ENCODE measurements around the gene ASCL3.
A peak's percentile ranks its signal among the peaks of the same experiment; 100 is the strongest.
"Not testable (repeated sequence)": the region's sequence is repeated elsewhere in the genome, so short reads cannot be mapped to it uniquely, and the experiment has no call there.

Gene ASCL3

DNA sequence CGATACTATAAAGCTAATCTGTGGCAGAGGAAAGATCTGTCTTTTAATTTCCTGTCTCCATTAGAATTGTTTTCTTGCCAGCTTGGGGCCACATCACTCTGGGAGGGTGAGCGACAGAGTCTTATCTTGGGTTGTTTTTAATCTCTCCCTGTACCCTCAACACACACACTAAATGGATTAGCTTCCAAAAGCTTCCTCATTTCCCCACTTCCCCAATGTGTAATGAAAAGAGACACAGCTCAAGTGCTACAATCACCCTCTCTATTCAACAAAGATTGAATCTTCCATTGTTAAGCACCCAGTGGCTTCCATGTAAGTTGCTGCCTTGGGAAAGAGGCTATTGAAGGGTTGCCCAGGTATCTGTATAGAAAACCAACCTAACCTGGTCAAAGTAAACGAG lies 6.1 kb upstream of the ASCL3 start:
- DNase-seq (ENCODE audit: low spot score) = no peak

- no peak for DNase-seq (ENCODE audit: low spot score)
These were observed 4.6 kb upstream of the ASCL3 start for GRCh38 chr11:8947230-8947943.

- no peak for DNase-seq (ENCODE audit: low spot score)
These were observed 1.3 kb downstream of the ASCL3 start for GRCh38 chr11:8941341-8942103.

DNA sequence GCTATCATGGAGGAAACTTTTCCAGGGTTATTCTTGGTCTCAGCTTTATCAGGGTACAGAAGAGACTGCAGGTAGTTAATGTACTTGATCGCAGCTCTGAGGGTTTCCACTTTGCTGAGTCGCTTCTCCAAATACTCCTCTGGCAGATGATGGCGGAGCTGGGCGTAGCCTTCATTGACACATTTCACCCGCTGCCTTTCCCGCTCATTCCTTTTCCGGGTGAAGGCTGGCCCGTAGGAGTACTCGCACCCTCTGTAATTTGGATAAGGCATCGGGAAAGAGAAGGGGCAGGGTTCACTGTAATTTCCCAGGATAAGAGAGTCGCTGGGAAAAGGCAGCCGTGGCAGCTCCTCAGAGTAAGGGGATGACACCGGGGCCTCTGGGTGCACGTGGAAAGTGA lies 5.2 kb downstream of the ASCL3 start:
- DNase-seq (ENCODE audit: low spot score) = no peak

GRCh38 chr11:8937159-8937558 lies 5.7 kb downstream of the ASCL3 start:
- DNase-seq (ENCODE audit: low spot score) = no peak

- DNase-seq (ENCODE audit: low spot score) = not testable (repeated sequence)
These were observed 7.0 kb downstream of the ASCL3 start for GRCh38 chr11:8935789-8936188.

- no peak for DNase-seq (ENCODE audit: low spot score)
These were observed 7.9 kb downstream of the ASCL3 start for GRCh38 chr11:8934742-8935488.

DNA sequence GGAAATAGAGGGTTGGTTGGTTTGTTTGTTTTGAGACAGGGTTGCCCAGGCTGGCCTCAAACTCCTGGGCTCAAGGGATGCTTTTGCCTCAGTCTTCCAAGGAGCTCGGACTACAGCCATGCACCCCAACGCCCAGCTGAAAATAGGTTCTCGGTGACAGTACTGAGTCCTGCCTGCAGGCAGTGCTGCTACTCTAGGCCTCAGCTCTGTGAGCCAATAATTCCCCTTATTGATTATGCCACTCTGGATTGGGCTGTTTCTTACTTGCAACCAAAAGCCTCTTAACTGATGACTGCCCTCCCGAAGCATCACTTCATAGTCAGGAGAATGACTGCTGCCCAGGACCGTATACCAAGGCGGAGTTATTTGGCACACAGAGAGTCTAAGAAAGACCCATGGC lies 8.9 kb downstream of the ASCL3 start:
- DNase-seq (ENCODE audit: low spot score) = no peak

DNA sequence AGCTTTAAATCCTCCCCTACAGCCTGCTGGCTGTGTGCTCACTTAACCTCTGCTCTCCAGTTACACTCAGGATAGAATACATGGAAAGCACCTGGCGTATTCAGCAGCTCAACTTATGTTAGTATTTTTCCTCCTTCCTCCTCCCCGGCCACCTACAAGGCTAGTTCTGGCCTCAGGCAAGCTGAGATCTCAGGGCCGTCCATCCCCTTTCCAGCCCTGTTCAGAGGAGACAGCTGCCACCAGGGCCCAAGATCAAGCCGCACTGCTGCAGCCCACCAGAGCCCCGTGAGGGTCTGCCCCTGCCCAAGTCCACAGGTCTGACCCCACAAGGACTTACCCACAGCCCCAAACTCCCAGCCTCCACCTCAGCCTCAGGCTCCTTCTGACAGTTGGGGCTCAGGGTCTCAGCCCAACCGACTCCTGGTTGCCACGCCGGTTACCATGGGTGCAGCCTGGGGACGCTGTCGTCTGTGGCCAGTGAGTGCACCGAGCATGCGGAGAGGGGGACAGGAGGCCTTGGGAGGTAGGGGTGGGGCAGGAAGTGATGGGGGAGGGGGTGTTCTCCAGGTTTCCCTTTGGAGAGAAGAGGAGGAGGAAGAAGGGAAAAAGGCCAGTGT lies 10.1 kb downstream of the ASCL3 start, which contains the start of gene C11orf16:
C11orf16 (minus strand) TSS at position 384 of the 617 bp plus-strand sequence. CDS start 639 bp downstream, outside the sequence.
- DNase-seq (ENCODE audit: low spot score) = no peak

- no peak for DNase-seq (ENCODE audit: low spot score)
These were observed 12.2 kb downstream of the ASCL3 start for GRCh38 chr11:8930456-8931175.

DNA sequence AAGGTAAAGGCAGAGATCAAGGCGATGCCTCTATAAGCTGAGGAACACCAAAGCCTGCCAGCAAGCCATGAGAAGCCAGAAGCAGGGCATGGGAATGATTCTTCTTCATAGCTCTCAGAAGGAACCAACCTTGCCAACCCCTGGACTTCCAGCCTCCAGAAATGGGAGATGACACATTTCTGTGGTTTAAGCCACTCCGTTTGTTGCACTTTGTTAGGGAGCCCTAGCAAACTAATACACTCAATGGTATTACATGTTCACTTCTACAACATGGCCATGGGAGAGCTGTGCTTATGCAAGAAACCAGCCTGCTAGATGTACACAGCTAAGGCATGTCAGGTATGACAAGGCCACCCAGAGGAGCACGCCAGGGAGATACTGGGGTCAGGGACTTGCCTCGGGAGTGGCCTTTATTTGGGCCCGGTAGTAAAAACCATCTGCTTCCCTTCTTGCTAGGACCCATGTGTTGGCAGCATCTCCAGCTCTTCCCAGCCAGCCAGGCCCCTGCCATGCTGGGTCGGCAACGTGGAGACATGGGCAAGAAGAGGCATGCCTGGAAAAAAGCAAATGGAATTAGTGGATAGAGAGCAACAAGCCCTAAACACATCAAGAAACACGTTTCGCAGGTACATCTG lies 13.7 kb downstream of the ASCL3 start:
- no peak for DNase-seq (ENCODE audit: low spot score)

- no peak for DNase-seq (ENCODE audit: low spot score)
These were observed 14.6 kb downstream of the ASCL3 start for GRCh38 chr11:8928205-8928604.

DNA sequence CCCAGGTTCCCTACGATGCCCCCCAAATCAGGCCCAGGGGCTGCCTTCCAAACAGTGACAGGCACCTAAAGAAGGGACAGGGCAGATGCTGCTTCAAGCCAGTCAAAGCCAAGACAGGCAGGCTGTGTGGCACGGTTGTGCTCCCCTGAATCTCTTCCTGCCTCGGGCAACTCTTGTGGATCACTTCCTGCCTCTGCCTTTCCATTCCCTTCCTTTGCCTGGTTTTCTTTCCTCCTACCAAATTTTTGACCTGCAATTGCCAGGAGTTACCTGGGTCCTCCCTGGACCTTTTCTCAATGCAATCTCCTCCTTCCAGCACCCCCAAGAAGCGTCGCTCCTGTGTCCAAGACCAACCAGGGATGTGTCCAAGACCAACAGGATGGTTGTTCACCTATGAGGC lies 15.6 kb downstream of the ASCL3 start:
- DNase-seq (ENCODE audit: low spot score) = no peak

- DNase-seq (ENCODE audit: low spot score) = no peak
These were observed 16.6 kb downstream of the ASCL3 start for GRCh38 chr11:8926236-8926635.

GRCh38 chr11:8925711-8926110 lies 17.1 kb downstream of the ASCL3 start:
- DNase-seq (ENCODE audit: low spot score) = no peak

- DNase-seq (ENCODE audit: low spot score) = no peak
These were observed 20.1 kb downstream of the ASCL3 start for GRCh38 chr11:8922691-8923090.

DNA sequence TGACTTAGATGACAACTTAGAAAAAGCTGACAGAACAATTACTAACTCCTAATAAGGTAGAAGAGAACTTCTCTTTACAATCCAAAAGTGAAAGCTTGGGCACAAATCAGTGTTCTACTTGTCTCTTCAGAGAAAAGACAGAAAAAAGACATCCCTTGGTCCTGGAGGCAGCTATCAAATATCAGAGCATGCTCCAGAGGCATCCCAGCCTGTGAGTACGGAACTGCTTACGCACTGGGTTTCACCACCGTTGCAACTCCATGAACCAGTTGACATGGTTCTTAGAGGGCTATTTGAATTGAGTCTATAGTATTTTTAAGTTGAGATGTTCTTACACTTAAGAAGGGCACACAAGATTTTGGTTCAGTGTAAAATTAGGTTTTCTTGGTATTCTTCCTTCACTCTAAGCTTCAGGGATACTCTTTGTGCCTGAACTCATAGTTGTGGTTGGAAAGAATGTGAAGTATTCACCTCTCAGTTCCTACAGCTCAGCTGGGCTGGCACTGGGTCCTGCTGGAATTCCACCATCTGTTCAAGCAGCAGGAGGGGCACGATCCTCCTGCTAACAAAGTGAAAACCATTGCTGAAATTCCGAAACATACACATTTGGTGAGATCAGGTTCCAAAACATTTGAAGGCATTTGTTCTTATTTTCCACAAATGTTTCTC lies 25.5 kb downstream of the ASCL3 start:
- DNase-seq (ENCODE audit: low spot score) = no peak

- no peak for DNase-seq (ENCODE audit: low spot score)
These were observed 28.2 kb downstream of the ASCL3 start for GRCh38 chr11:8914661-8915018.

- DNase-seq (ENCODE audit: low spot score) = peak; percentile 54
These were observed 28.7 kb downstream of the ASCL3 start for GRCh38 chr11:8913961-8914660.
